GM19372 (cell line): ENCODE data around the gene ADAMTS15.

Experiments
- ATAC-seq: cut with Tn5 transposase; IDR thresholded peaks from one replicate; pipeline ENCODE4 v1.9.1; 2021; ENCODE audit warnings: mild to moderate bottlenecking, low read depth, moderate library complexity; ENCODE audit not compliant: unreplicated experiment

ADAMTS15 gene, protein sequence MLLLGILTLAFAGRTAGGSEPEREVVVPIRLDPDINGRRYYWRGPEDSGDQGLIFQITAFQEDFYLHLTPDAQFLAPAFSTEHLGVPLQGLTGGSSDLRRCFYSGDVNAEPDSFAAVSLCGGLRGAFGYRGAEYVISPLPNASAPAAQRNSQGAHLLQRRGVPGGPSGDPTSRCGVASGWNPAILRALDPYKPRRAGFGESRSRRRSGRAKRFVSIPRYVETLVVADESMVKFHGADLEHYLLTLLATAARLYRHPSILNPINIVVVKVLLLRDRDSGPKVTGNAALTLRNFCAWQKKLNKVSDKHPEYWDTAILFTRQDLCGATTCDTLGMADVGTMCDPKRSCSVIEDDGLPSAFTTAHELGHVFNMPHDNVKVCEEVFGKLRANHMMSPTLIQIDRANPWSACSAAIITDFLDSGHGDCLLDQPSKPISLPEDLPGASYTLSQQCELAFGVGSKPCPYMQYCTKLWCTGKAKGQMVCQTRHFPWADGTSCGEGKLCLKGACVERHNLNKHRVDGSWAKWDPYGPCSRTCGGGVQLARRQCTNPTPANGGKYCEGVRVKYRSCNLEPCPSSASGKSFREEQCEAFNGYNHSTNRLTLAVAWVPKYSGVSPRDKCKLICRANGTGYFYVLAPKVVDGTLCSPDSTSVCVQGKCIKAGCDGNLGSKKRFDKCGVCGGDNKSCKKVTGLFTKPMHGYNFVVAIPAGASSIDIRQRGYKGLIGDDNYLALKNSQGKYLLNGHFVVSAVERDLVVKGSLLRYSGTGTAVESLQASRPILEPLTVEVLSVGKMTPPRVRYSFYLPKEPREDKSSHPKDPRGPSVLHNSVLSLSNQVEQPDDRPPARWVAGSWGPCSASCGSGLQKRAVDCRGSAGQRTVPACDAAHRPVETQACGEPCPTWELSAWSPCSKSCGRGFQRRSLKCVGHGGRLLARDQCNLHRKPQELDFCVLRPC

GRCh38 chr11:130448416-130449309 lies at the start of gene ADAMTS15:
Gene ADAMTS15, plus strand, starts transcription at chr11:130448645. Its CDS starts 329 bp downstream, at chr11:130448974.
- peak; percentile 92 for ATAC-seq

GRCh38 chr11:130399196-130399595 lies 49.2 kb upstream of the ADAMTS15 start:
- ATAC-seq, result no peak

GRCh38 chr11:130400781-130401483 lies 47.5 kb upstream of the ADAMTS15 start:
- ATAC-seq, result no peak

- ATAC-seq, result no peak
Measured at GRCh38 chr11:130402570-130402969, 45.9 kb upstream of the ADAMTS15 start.

DNA sequence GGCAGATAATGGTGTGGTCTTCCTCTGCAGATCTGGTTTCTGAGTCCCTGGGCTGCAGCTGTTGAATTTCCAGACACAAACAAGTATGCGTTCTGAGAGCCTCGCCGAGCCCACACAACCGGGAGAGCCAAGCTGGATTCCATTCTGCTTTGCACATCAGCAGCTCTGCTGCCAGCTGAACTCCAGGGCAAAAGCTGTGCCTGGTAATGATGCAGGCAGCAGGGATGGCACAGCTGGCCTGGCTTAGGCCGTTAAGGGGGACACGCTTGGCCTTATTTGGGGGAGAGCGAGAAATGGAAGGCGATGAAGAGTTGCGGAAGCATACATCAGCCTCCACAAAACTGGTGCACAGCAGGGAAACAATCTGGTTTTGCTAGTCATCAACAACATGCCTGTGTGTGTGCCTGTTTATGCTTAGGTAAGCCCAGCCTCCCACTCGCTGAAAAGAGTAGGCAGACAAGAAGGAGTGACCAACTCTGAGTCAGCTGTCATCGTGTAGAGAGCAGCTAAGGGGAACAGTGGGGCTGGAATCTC lies 45.1 kb upstream of the ADAMTS15 start:
- no peak for ATAC-seq

- no peak for ATAC-seq
Measured at GRCh38 chr11:130403967-130404366, 44.5 kb upstream of the ADAMTS15 start.

GRCh38 chr11:130404727-130405126 lies 43.7 kb upstream of the ADAMTS15 start:
- ATAC-seq, result no peak

- ATAC-seq, result no peak
Measured at GRCh38 chr11:130405428-130405827, 43.0 kb upstream of the ADAMTS15 start.

DNA sequence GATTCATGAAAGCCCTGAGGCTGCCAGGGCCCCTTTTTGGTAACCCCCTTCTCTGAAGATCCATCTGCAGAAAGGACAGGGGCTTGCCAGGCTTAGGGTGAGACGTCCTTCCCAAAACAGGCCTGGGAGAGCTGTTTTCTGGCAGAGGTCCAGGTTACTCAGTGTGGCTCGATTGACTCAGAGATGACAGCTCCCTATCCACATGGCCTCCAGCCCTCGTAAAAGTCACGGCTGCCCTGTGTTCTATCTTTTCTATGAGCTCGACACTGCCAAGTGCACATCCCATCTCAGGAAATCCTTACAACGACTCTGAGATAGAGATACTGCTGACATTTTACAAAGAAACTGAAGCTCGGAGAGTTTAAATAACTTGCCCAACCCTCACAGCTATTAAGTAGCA lies 40.5 kb upstream of the ADAMTS15 start:
- ATAC-seq, result no peak

DNA sequence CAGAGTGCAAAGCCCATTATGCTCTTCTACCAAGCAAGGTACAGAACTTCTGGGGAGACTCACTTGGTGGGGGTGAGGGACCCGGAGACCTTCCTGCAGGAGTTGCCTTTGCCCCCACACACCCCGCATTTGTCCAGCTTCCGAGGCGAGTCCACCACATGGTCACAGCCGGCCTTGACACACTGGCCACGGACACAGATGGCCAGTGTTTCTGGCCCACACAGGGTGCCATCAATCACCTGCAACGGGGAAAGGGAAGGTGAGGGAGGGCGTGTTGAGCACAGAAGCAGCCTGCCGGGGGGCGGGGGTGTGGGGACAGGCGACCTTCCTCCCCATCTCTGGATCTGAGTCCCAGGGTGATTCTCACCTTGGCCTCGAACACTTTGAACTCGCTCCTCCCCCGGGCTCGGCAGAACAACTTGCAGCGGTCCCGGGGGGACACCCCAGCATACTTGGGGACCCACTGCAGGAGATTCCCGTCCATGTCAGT lies 40.0 kb upstream of the ADAMTS15 start:
- ATAC-seq, result no peak

GRCh38 chr11:130408901-130409300 lies 39.5 kb upstream of the ADAMTS15 start:
- no peak for ATAC-seq

- no peak for ATAC-seq
Measured at GRCh38 chr11:130409594-130410388, 38.7 kb upstream of the ADAMTS15 start.

DNA sequence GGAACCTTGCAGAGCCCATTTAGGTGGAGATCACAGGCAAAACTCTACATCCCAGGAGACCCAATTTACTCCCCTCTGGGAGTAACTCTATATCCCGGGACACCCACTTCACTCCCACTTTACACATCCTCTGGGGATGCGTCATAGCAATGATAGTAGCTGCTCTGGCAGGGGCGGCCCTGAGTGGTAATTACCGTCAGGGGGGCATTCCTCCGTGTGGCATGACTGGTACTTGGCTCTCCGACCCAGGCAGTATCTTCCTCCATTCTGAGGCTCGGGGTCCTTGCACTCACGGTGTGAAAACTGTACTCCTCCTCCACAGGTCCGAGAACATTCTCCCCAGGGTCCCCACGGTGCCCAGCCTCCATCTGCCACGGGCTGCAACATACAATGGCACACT lies 37.2 kb upstream of the ADAMTS15 start:
- ATAC-seq, result no peak

- ATAC-seq, result no peak
Measured at GRCh38 chr11:130413405-130414106, 34.9 kb upstream of the ADAMTS15 start.

DNA sequence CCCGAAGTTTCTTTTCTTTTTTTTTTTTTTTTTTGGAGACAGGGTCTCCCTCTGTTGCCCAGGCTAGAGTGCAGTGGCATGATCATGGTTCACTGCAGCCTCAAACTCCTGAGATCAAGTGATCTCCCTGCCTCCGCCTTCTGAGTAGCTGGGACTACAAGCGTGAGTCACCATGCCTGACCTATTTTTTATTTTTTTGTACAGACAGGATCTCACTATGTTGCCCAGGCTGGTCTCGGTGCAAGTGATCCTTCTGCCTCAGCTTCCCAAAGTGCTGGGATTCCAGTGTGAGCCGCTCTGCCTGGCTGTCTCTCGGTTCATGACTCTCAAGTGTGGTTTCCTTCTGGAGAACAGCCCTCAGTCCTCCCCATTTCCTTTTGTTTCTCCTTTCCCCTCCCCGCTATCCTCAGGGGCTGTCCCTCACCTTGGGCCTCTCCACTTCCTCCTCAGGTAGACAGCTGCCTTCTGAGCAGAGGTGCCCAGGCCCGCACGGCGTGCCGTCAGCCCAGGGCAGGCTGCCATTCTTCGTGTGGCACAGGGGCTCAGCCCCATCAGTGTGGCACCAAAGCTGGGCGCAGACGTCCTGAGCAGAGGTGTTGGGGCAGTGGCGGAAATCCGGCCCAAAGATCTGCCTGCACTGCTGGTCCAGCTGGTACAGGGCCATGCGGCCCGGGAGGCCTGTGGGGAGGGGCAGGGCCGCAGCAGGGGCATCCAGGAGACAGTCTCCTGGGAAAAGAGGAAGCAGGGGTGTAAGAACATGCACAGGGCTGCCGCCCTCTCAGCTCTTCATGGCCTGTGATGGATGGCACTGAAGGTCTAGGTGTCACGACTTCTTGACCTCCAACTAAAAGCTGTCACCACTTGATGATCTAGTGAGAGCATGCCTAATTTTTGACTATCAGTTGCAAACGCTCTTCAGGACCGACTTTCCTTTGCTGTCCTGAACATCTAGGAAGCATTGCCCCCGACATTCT lies 34.1 kb upstream of the ADAMTS15 start:
- no peak for ATAC-seq

DNA sequence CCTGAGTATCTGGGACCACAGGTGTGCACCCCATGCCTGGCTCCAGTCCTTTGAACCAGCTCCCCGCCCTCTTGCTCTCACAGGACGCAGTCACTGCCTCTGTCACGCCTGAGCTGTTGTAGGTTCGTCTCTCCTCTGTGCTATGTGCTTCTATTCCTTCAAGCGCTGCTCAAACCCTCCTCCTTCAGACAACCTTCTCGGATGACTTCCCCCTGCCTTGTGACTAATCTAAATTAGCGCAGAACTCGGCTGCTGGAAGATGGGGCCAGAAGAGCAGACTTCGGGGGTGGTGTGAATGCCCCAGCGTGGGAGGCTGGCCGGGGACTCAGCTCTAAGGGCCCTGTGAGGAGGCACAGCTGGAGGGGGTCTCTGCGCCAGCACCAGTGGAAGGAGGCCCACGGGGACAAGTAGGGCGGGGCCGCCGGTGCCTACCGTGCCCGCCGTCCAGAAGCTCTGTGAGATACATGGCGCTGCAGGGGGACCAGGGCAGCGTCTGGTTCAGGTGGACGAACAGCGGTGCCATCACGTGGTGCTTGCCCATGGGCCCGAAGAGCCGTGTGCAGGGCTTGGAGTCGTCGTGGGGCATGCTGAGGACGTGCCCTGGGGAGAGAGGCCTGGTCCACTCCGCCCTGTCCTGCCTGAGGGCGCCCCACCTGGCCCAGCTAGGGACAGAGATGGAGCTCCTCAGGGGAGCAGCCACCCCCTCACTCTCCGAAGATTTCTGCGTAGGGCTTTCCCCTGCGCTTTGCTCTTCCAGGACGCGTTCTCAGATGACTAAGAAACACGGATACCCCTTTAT lies 32.5 kb upstream of the ADAMTS15 start:
- no peak for ATAC-seq
